Heart left ventricle (tissue), 13 donors: ENCODE measurements around the gene ZP4.

Experiments
- POLR2A ChIP-seq, 2 donors: fragments of 450-650 bp; IDR thresholded peaks; one replicate each; pipeline ENCODE4 v1.6.1; 2017; ENCODE audit warnings: antibody characterized with exemption in 2 of 2, mild to moderate bottlenecking in 2 of 2, moderate library complexity in 2 of 2
- TF ChIP-seq, protein P1 (sequence below), 12 donors: fragments of 200-600 bp; sonication (generic) in 4 of 12; IDR thresholded peaks; one replicate each; pipeline versions ENCODE4 v1.5.0 to v1.8.0; 2018 to 2022; ENCODE audit warnings: antibody characterized with exemption in 12 of 12, mild to moderate bottlenecking in 5 of 12
- donor health status: ischemic (EF 13 %, LVEDD 7.1; RV severe dilation, severe dysfunction).
- donor health status: DM: no; HTN: yes; CAD: no.
- donor health status: DM: no; HTN: no; CAD: no.
- donor health status: ischemic (EF 25% LVEDD 6.9; RV normal size, moderate dysfunction).
- donor health status: ischemic (EF 25% LVEDD 5.7; RV mildly dilated, moderate dysfunction).
- donor health status: ischemic (EF 35%, LVEDD 5.7; RV mildly dilated, moderate dysfunction).
- donor health status: nonischemic (EF 11% LVEDD 7.7; RV severe dilation, severe dysfunction).
- donor health status: DM: yes; HTN: yes; CAD: no.
- donor health status: PGD.
- donor health status: ischemic (EF 29% LVEDD 5.4; RV normal size, mild dysfunction).
- donor health status: nonischemic (EF 23%, LVEDD 6.1; RV moderate dilation, normal function).

DNA sequence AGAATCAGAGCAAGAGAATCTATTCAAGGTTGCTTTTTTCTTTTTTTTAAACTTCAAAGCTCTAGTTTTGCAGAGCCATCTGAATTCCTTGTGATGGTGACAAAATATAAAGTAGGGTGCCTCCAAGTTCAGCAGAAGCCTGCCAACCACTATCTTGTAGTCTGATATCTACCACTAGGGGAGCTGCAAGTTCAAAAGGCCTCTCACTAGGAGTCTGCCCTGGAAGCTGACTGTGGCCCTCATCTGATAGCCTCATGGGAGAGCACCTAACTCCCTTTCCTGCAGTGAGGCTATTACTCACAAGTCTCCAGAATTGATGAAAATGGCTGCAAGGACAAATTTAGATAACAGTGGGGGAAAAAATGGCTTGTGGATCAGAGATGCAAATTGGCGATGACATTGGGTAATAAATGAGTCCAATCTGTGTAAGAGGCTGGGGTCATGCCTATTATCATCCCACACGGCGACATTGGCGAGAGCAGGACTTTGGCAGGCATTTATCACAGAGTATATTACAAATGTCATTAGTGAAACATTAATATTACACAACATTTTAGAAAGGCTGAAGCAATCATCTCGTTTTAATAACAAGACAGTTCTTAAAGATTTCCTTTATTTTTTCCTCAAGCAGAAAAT, 10.7 kb upstream of the ZP4 start:
- TF ChIP-seq, protein P1, sequence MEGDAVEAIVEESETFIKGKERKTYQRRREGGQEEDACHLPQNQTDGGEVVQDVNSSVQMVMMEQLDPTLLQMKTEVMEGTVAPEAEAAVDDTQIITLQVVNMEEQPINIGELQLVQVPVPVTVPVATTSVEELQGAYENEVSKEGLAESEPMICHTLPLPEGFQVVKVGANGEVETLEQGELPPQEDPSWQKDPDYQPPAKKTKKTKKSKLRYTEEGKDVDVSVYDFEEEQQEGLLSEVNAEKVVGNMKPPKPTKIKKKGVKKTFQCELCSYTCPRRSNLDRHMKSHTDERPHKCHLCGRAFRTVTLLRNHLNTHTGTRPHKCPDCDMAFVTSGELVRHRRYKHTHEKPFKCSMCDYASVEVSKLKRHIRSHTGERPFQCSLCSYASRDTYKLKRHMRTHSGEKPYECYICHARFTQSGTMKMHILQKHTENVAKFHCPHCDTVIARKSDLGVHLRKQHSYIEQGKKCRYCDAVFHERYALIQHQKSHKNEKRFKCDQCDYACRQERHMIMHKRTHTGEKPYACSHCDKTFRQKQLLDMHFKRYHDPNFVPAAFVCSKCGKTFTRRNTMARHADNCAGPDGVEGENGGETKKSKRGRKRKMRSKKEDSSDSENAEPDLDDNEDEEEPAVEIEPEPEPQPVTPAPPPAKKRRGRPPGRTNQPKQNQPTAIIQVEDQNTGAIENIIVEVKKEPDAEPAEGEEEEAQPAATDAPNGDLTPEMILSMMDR (IDR thresholded peaks at IDR 0.05): peak in 8 of 12 donors; percentile 7 to 46 (median 40)
- no peak for TF ChIP-seq POLR2A (IDR thresholded peaks at IDR 0.05)
